ENCODE results near the gene ATG7. TPM values are rescaled to one million over a fixed set of nuclear protein-coding genes. Genes with fewer than 3 reads are reported as not detected.
A peak's percentile ranks its signal among the peaks of the same experiment; 100 is the strongest.

Gene ATG7
- total RNA-seq, 1 experiment from 2014 or later = 36.0 TPM

DNA sequence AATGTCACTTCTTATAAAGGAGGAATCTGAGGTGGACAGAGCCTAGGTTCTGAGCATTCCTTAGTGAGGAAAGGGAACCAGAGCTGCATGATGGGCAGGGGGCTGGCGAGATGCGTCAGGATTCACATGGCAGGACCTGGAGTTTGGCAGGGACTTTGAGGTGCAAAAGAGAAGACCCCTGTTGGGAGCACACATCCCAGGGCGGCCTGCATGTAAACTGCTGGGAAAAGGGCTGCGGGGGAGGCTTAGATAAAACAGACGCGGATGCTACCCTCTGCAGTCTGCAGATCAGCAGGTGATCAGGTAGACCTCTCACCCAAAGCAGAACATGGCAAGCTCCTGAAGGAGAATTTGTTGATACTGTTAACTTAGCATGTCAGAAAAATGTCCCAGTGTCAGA is 203.1 kb downstream of the ATG7 start:
- peaks cover 15% of the 10 kb centered on the region for H3K4me1 ChIP-seq (ENCODE audit: control insufficient read depth, insufficient read depth, low read length)
- DNase-seq (ENCODE audit: low read depth, low spot score) (no peak), ATAC-seq (no peak)
- in situ Hi-C loops (cut with HindIII; ENCODE audit: low pct_unique_long_range_greater_than_20kb, low sequenced_read_pairs) (no loop called here), intact Hi-C loops (cut with micrococcal nuclease; ENCODE audit: unreplicated experiment) (no loop called here)
- no peaks in the 10 kb centered on the region for H3K36me3 ChIP-seq (ENCODE audit: control insufficient read depth, insufficient read depth, low read length)
- TF ChIP-seq, protein P1, sequence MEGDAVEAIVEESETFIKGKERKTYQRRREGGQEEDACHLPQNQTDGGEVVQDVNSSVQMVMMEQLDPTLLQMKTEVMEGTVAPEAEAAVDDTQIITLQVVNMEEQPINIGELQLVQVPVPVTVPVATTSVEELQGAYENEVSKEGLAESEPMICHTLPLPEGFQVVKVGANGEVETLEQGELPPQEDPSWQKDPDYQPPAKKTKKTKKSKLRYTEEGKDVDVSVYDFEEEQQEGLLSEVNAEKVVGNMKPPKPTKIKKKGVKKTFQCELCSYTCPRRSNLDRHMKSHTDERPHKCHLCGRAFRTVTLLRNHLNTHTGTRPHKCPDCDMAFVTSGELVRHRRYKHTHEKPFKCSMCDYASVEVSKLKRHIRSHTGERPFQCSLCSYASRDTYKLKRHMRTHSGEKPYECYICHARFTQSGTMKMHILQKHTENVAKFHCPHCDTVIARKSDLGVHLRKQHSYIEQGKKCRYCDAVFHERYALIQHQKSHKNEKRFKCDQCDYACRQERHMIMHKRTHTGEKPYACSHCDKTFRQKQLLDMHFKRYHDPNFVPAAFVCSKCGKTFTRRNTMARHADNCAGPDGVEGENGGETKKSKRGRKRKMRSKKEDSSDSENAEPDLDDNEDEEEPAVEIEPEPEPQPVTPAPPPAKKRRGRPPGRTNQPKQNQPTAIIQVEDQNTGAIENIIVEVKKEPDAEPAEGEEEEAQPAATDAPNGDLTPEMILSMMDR (IDR thresholded peaks at IDR 0.05) = no peak
- no peak for TF ChIP-seq POLR2AphosphoS5 (IDR thresholded peaks at IDR 0.05; ENCODE audit: low read depth, low read length)
- TF ChIP-seq TCF7L2 (IDR thresholded peaks at IDR 0.05; ENCODE audit: low read depth, low read length) = no peak
- no peak for TF ChIP-seq REST (IDR thresholded peaks at IDR 0.05; ENCODE audit: insufficient read depth in 1 of 2, low read depth in 2 of 2, low read length in 1 of 2)
- TF ChIP-seq SIN3A (IDR thresholded peaks at IDR 0.05; ENCODE audit: borderline replicate concordance, insufficient read depth, low read depth, low read length) = no peak
- BruUV-seq (replicated peaks) = no TSS peak
- ChIA-PET POLR2A (interaction anchor here (0.6 kb wide), 1 partner anchor 10 kb away, joined by 3 read pairs; no protein-coding TSS in a partner anchor), CTCF (no interaction called here)
- H3K27me3 ChIP-seq (ENCODE audit: control insufficient read depth, insufficient read depth, low read length) = no peaks in the 10 kb centered on the region
- no peaks in the 10 kb centered on the region for H3K9me3 ChIP-seq (ENCODE audit: control insufficient read depth, insufficient read depth, low read depth, low read length)
- H3K4me3 ChIP-seq (ENCODE audit: low read depth in 2 of 2, low read length in 2 of 2) = no peak overlapping the region
- peak overlapping the region; percentile 15; the same call in 1 of the 2 replicates for H3K27ac ChIP-seq (ENCODE audit: low read length)

GRCh38 chr3:11476735-11477144 is 204.5 kb downstream of the ATG7 start:
- H3K4me3 ChIP-seq (ENCODE audit: low read depth in 2 of 2, low read length in 2 of 2) = no peak overlapping the region
- no peak for DNase-seq (ENCODE audit: low read depth, low spot score)
- no TSS peak for BruUV-seq (replicated peaks)
- intact Hi-C loops (cut with micrococcal nuclease; ENCODE audit: unreplicated experiment) (no loop called here), in situ Hi-C loops (cut with HindIII; ENCODE audit: low pct_unique_long_range_greater_than_20kb, low sequenced_read_pairs) (no loop called here)
- H3K27ac ChIP-seq (ENCODE audit: low read length) = peak overlapping the region; percentile 59
- TF ChIP-seq SIN3A (IDR thresholded peaks at IDR 0.05; ENCODE audit: borderline replicate concordance, insufficient read depth, low read depth, low read length) = no peak
- no peak for TF ChIP-seq TCF7L2 (IDR thresholded peaks at IDR 0.05; ENCODE audit: low read depth, low read length)
- CTCF ChIA-PET = no interaction called here
- H3K27me3 ChIP-seq (ENCODE audit: control insufficient read depth, insufficient read depth, low read length) = no peaks in the 10 kb centered on the region
- POLR2A ChIA-PET = no interaction called here
- H3K36me3 ChIP-seq (ENCODE audit: control insufficient read depth, insufficient read depth, low read length) = no peaks in the 10 kb centered on the region
- ATAC-seq = no peak
- no peaks in the 10 kb centered on the region for H3K9me3 ChIP-seq (ENCODE audit: control insufficient read depth, insufficient read depth, low read depth, low read length)
- H3K4me1 ChIP-seq (ENCODE audit: control insufficient read depth, insufficient read depth, low read length) = peaks cover 28% of the 10 kb centered on the region

GRCh38 chr3:11477407-11477911 is 205.3 kb downstream of the ATG7 start:
- CTCF ChIA-PET = no interaction called here
- intact Hi-C loops (cut with micrococcal nuclease; ENCODE audit: unreplicated experiment) = no loop called here
- Histone ChIP-seq H3K27ac (ENCODE audit: low read length) (peak overlapping the region; percentile 79; the same call in 1 of the 2 replicates), H3K27me3 (ENCODE audit: control insufficient read depth, insufficient read depth, low read length) (no peaks in the 10 kb centered on the region), H3K36me3 (ENCODE audit: control insufficient read depth, insufficient read depth, low read length) (no peaks in the 10 kb centered on the region), H3K4me1 (ENCODE audit: control insufficient read depth, insufficient read depth, low read length) (peaks cover 28% of the 10 kb centered on the region), H3K4me3 (ENCODE audit: low read depth in 2 of 2, low read length in 2 of 2) (no peak overlapping the region), H3K9me3 (ENCODE audit: control insufficient read depth, insufficient read depth, low read depth, low read length) (no peaks in the 10 kb centered on the region)
- POLR2A ChIA-PET = no interaction called here
- no TSS peak for BruUV-seq (replicated peaks)
- DNase-seq (ENCODE audit: low read depth, low spot score) (no peak), ATAC-seq (peak; percentile 57)
- in situ Hi-C loops (cut with HindIII; ENCODE audit: low pct_unique_long_range_greater_than_20kb, low sequenced_read_pairs) = no loop called here
- no peak for TF ChIP-seq POLR2AphosphoS5 (IDR thresholded peaks at IDR 0.05; ENCODE audit: low read depth, low read length)
- TF ChIP-seq, protein P1 (IDR thresholded peaks at IDR 0.05) = no peak
- TF ChIP-seq SIN3A (IDR thresholded peaks at IDR 0.05; ENCODE audit: borderline replicate concordance, insufficient read depth, low read depth, low read length) = no peak
- TF ChIP-seq TCF7L2 (IDR thresholded peaks at IDR 0.05; ENCODE audit: low read depth, low read length) = no peak
